WERI-Rb-1 (cell line): ENCODE results near the gene STK35.

Experiments
- DNase-seq: peaks from one replicate; pipeline ENCODE4 v3.0.0-alpha.2; 2020
- H3K27ac ChIP-seq: fragments of 250-450 bp; sonication (Bioruptor Pico); 2 replicates; pipeline ENCODE4 v1.5.1; 2020; ENCODE audit warnings: mild to moderate bottlenecking, moderate library complexity
- H3K27me3 ChIP-seq: fragments of 250-450 bp; sonication (Bioruptor Pico); 2 replicates; pipeline ENCODE4 v1.5.1; 2021; ENCODE audit warnings: mild to moderate bottlenecking, low read depth, moderate library complexity; ENCODE audit not compliant: insufficient read depth, severe bottlenecking
- H3K36me3 ChIP-seq: fragments of 250-450 bp; sonication (Bioruptor Pico); 2 replicates; pipeline ENCODE4 v1.5.1; 2020; ENCODE audit warnings: mild to moderate bottlenecking, moderate library complexity
- H3K4me3 ChIP-seq: 2 replicates; pipeline ENCODE4 v1.5.1; 2011; ENCODE audit warnings: low read depth, mild to moderate bottlenecking, control low read depth, low read length
- H3K9me3 ChIP-seq: fragments of 250-450 bp; sonication (Bioruptor Pico); 2 replicates; pipeline ENCODE4 v1.5.1; 2021; ENCODE audit warnings: mild to moderate bottlenecking, moderate library complexity; ENCODE audit not compliant: severe bottlenecking
- TF ChIP-seq, protein P1 (sequence below): IDR thresholded peaks from 2 replicates; pipeline ENCODE4 v1.5.1; 2011; ENCODE audit warnings: low read depth, mild to moderate bottlenecking, control low read depth, inconsistent platforms, low read length

The STK35 gene

DNA sequence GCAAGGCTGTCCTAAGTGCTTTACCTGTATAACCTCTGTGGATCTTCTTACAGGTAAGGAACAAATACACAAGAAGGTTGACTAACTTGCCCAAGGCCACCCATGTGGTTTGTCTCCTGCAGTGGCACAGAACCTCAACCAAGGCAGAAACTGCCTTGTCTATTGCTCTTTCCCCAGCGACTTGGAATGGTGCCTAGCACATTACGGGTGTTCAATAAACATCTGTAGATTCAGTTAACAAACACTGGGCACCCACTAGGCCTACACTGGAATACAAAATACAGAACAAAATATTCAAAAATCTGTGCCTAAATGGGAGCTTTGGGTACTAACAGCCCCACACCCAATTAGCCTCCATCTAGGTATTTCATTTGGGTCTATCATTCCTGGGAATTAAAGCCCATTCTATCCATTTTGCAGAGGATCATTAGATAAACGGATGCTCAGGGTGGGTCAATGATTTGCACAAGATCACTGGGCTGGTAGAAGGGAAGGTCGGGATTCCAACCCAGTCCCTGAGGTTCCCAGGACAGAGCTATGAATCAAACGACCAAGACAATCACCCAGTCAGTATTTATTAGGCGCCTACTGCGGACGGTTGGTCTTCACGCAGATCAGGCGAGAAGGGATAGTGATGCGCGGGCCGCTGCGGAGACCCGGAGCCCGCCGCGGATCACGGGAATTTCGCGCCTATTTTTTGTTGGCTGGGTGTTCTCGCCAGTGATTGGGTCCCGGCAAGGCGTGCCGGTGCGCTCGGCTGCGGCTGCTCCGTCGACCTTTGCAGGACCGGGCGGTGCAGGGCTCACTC is at the start of gene STK35:
Gene STK35 (plus strand): TSS at position 771 of the 808 bp plus-strand sequence. CDS start 55 bp downstream, outside the sequence.
- no peak for DNase-seq
- TF ChIP-seq, protein P1, sequence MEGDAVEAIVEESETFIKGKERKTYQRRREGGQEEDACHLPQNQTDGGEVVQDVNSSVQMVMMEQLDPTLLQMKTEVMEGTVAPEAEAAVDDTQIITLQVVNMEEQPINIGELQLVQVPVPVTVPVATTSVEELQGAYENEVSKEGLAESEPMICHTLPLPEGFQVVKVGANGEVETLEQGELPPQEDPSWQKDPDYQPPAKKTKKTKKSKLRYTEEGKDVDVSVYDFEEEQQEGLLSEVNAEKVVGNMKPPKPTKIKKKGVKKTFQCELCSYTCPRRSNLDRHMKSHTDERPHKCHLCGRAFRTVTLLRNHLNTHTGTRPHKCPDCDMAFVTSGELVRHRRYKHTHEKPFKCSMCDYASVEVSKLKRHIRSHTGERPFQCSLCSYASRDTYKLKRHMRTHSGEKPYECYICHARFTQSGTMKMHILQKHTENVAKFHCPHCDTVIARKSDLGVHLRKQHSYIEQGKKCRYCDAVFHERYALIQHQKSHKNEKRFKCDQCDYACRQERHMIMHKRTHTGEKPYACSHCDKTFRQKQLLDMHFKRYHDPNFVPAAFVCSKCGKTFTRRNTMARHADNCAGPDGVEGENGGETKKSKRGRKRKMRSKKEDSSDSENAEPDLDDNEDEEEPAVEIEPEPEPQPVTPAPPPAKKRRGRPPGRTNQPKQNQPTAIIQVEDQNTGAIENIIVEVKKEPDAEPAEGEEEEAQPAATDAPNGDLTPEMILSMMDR = no peak

DNA sequence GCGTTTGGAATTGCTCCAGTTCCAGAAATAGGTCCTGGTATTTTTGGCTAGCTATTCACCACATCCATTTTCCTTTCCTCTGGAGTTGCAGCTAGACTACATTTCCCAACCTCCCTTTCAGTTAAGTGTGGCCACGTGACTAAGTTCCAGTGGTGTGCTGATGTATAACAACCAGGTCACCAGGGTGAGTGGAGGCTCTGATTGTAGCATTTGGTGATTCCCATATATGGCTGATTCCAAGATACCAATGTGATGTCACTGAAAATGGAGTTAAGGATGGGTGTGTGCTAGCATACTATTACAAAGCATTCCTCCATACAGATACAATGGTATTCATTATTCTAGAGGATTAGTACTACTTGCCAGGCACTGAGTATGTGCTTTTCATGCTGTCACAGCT is 49.7 kb upstream of the STK35 start:
- TF ChIP-seq, protein P1 = no peak

More for the DNA sequence above, at the start of gene STK35:
- Histone ChIP-seq H3K27me3 (no peaks in the 10 kb centered on the region), H3K27ac (peak within 1 kb of the TSS; percentile 100), H3K36me3 (peaks cover 32% of the 10 kb centered on the region), H3K4me3 (peak within 1 kb of the TSS; percentile 73), H3K9me3 (no peaks in the 10 kb centered on the region)

DNA sequence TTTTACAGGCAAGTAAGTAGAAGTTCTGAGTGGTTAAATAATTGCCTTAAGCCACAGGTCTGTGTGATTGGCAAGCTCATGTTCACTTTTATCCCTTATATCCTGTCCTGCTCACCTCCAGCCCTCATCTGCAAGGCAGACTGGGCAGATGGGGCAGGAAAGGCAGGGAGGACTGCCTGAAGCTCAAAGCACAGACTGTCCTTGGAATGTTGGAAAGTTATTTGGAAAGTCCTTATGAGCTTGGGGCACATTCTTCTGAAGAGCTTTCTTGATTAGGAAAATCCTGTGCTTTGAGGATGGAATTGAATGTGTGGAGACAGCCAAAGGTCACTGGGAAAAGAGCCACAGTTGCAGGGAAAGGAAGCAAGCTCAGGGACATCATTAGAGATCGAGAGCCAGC is 48.9 kb upstream of the STK35 start:
- Histone ChIP-seq H3K36me3 (no peaks in the 10 kb centered on the region), H3K27me3 (no peaks in the 10 kb centered on the region), H3K4me3 (no peak overlapping the region), H3K9me3 (no peaks in the 10 kb centered on the region), H3K27ac (no peak overlapping the region)
- TF ChIP-seq, protein P1 = no peak
- no peak for DNase-seq

More for the DNA sequence above, 49.7 kb upstream of the STK35 start:
- Histone ChIP-seq H3K27me3 (no peaks in the 10 kb centered on the region), H3K36me3 (no peaks in the 10 kb centered on the region), H3K9me3 (no peaks in the 10 kb centered on the region), H3K4me3 (no peak overlapping the region), H3K27ac (no peak overlapping the region)
- no peak for DNase-seq

DNA sequence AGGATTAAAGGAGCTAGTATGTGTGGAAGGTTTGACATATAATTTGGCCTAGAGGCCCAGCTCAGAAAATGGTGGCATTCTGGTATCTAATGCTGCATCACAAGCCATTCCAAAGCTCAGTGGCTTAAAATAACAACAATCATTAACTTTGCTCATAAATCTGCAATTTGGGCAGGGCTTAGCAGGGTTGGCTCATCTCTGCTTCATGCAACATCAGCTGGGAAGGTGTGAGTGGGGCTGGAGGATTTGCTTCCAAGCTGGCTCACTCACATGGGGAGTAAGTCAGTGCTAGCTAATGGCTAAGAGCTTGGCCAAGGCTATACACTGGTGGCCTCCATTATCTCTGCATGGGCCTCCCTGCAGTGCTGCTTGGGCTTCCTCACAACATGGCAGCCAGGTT is 48.0 kb upstream of the STK35 start:
- TF ChIP-seq, protein P1 = no peak
- no peak for DNase-seq
- Histone ChIP-seq H3K36me3 (no peaks in the 10 kb centered on the region), H3K9me3 (no peaks in the 10 kb centered on the region), H3K27me3 (no peaks in the 10 kb centered on the region), H3K4me3 (no peak overlapping the region), H3K27ac (no peak overlapping the region)

DNA sequence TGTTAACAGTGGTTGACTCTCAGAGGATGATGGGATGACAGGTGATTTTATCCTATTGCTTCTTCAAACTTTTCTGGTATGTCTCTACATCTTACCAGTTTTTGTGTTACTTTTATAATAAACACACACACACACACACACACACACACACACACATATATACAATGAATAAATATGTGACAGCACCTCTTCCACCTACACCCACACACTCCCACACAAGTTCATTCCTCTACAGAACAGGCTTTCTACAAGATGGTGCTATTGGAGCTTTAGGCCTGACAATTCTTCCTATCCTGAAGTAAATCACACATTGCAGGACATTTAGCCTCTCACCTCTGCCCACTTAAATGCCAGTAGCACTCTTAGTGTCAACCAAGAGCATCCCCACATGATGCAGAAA is 46.7 kb upstream of the STK35 start:
- no peaks in the 10 kb centered on the region for H3K27me3 ChIP-seq
- TF ChIP-seq, protein P1 = no peak
- DNase-seq = no peak
- no peaks in the 10 kb centered on the region for H3K9me3 ChIP-seq
- no peaks in the 10 kb centered on the region for H3K36me3 ChIP-seq
- no peak overlapping the region for H3K4me3 ChIP-seq
- H3K27ac ChIP-seq = no peak overlapping the region

DNA sequence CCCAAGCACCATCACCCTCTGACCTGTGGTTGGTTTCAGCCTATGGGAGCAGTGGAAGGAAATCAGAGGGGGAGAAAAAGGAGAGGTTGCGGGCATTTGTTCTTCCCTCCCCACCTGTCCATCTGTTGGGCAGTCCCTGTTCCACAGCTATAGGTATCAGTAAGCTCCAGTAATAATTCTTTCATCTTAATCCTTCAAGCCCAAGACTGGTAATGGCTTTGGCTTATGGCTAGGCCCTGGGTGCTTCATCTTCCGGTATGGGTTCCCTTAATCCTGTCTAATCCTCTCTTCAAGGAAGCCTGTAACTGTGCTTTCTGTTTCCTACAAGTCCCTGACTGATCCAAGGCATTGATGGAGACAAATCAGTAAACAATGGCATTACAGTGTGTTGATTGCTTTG is 42.2 kb upstream of the STK35 start:
- TF ChIP-seq, protein P1 = no peak
- Histone ChIP-seq H3K36me3 (no peaks in the 10 kb centered on the region), H3K4me3 (no peak overlapping the region), H3K27me3 (no peaks in the 10 kb centered on the region), H3K27ac (no peak overlapping the region), H3K9me3 (no peaks in the 10 kb centered on the region)
- DNase-seq = peak; percentile 83
